GM12865 (cell line): ENCODE results near the gene PRKCE.

ENCODE experiments used
- DNase-seq: peaks from one replicate; pipeline ENCODE4 v3.0.0; 2010; ENCODE audit warnings: low read depth
- H3K4me3 ChIP-seq: 2 replicates; pipeline ENCODE4 v1.5.1; 2011; ENCODE audit warnings: mild to moderate bottlenecking, low read depth, low read length, control low read depth
- CTCF ChIP-seq: IDR thresholded peaks from 2 replicates; pipeline ENCODE4 v1.5.1; 2011; ENCODE audit warnings: low read length, control low read depth, low read depth, inconsistent platforms; ENCODE audit not compliant: insufficient read depth; ENCODE audit errors: missing control alignments

Gene PRKCE

GRCh38 chr2:45649462-45649857, 2.0 kb upstream of the PRKCE start:
- no peak for TF ChIP-seq CTCF
- H3K4me3 ChIP-seq: peak overlapping the region; percentile 71
- no peak for DNase-seq

GRCh38 chr2:45649858-45650811, 1.3 kb upstream of the PRKCE start:
- no peak for TF ChIP-seq CTCF
- peak; percentile 62 for DNase-seq
- peak overlapping the region; percentile 71 for H3K4me3 ChIP-seq

GRCh38 chr2:45650851-45651414, 542 bp upstream of the PRKCE start:
- peak; percentile 29 for TF ChIP-seq CTCF
- peak overlapping the region; percentile 75 for H3K4me3 ChIP-seq
- DNase-seq: peak; percentile 97

- H3K4me3 ChIP-seq: peak overlapping the region; percentile 75
- peak; percentile 43 for DNase-seq
- no peak for TF ChIP-seq CTCF
Observed at GRCh38 chr2:45652090-45653031, 886 bp downstream of the PRKCE start.

GRCh38 chr2:45653122-45653913, 1.8 kb downstream of the PRKCE start:
- peak overlapping the region; percentile 75 for H3K4me3 ChIP-seq

More at GRCh38 chr2:45653122-45653913, 1.8 kb downstream of the PRKCE start:
- DNase-seq: no peak
- no peak for TF ChIP-seq CTCF
